22Rv1 (cell line): ENCODE measurements around the gene COMT.

Experiments used
- H3K27ac ChIP-seq: fragments of 450-650 bp; 2 replicates; pipeline ENCODE4 v1.5.1; 2017
- CTCF ChIP-seq: fragments of 450-650 bp; IDR thresholded peaks from 2 replicates; pipeline ENCODE4 v1.5.1; 2017; ENCODE audit warnings: mild to moderate bottlenecking
- ZFX ChIP-seq: fragments of 450-650 bp; IDR thresholded peaks from 2 replicates; pipeline ENCODE4 v1.6.1; 2017; ENCODE audit warnings: antibody characterized with exemption, borderline replicate concordance

COMT gene

GRCh38 chr22:19943082-19944026, 1.8 kb downstream of the COMT start:
- TF ChIP-seq CTCF (no peak), ZFX (no peak)
- peak overlapping the region; percentile 79 for H3K27ac ChIP-seq

- H3K27ac ChIP-seq: no peak overlapping the region
- no peak for TF ChIP-seq ZFX
- TF ChIP-seq CTCF: peak; percentile 54
Measured at GRCh38 chr22:19948057-19948760, 6.6 kb downstream of the COMT start.

DNA sequence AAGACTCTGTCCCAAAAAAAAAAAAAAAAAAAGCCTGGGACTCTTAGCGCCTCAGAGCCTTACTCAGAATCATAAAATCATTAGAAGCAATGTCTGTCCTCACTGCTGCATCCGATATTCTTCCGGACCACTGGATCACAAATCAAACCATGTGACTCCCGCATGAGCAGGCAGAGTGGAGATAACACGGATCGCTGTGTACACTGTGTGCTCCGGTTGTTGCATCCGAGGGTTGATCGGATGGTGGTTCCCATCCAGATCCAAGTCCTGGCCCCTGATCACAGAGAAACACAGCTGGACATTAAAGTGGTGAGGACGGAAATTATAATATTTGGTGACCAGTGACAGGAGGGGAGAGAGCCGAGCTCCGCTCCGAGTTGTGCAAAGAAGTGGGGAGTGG, 9.8 kb downstream of the COMT start:
- TF ChIP-seq ZFX (no peak), CTCF (no peak)
- no peak overlapping the region for H3K27ac ChIP-seq

DNA sequence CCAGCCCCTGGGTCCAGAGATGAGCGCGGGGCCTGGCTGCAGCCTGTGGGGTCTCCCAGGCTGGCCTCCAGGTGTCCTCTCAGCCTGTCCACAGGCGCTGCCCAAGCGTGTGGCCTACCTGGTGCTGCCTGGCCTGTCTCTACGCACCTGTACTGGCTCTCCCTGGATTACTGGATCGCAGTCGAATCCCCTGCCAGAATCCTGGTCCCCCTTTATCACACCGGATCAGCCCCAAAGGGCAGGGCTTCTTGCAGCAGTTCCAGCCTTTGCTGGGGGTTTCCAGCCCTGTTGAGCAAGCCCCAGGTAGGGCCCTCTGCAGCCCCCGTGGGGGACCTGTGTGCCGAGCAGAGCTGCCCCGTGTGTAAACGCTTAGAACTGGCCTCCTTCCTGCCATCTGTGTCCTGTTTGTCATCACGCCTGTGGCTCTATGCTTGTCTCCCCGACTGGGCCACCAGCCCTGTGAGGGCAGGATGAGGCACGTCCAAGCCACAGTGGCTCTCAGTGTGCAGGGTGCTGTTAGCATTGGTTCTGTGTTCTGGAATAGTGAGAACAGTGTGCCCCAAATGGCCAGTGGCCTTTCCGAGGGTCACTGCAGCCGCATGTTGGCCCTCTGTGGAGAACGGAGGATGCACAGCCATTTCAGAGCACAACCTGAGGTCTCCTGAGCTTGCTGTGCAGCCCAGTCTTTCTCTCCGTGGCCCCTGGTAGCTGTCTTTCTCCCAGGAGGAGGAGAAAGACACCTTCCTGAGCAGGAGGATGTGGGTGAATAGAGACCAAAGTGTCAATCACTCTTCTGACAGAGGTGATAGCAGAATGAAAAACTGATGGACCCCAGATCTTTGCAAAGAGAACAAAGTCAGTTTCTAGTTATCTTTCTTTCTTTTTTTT, 13.9 kb downstream of the COMT start:
- no peak for TF ChIP-seq ZFX
- TF ChIP-seq CTCF: no peak
- H3K27ac ChIP-seq: no peak overlapping the region

- H3K27ac ChIP-seq: no peak overlapping the region
- TF ChIP-seq ZFX (no peak), CTCF (peak; percentile 18; the same call in 1 of the 2 replicates)
Measured at GRCh38 chr22:19957445-19957844, 15.9 kb downstream of the COMT start.

- peak overlapping the region; percentile 100 for H3K27ac ChIP-seq
Measured at GRCh38 chr22:19958083-19959042, 16.8 kb downstream of the COMT start.

More at GRCh38 chr22:19958083-19959042, 16.8 kb downstream of the COMT start:
- no peak for TF ChIP-seq ZFX
- TF ChIP-seq CTCF: no peak
